ENCODE data around the gene CDHR1.

CDHR1 gene

DNA sequence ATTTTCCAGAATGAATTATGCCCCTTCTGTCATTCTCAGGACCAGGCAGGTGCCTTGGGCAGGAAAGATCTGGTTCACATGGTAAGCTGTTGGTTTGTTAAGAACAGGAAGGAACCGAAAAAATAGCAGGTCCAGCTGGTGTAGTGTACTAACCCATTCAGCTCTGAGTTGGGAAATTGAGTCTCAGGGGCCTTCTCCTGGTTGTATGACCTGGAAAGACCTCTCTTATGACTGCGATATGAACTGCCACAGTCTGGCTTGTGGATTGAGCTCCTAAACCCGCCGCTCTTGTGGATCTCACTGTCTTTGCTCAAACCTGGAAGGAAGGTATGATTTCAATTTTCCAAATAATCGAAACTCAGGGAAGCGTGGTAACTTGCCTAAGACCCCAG lies 42.5 kb downstream of the CDHR1 start:
- TF ChIP-seq ZFX (IDR thresholded peaks at IDR 0.05) = no peak
- TF ChIP-seq, protein P1, sequence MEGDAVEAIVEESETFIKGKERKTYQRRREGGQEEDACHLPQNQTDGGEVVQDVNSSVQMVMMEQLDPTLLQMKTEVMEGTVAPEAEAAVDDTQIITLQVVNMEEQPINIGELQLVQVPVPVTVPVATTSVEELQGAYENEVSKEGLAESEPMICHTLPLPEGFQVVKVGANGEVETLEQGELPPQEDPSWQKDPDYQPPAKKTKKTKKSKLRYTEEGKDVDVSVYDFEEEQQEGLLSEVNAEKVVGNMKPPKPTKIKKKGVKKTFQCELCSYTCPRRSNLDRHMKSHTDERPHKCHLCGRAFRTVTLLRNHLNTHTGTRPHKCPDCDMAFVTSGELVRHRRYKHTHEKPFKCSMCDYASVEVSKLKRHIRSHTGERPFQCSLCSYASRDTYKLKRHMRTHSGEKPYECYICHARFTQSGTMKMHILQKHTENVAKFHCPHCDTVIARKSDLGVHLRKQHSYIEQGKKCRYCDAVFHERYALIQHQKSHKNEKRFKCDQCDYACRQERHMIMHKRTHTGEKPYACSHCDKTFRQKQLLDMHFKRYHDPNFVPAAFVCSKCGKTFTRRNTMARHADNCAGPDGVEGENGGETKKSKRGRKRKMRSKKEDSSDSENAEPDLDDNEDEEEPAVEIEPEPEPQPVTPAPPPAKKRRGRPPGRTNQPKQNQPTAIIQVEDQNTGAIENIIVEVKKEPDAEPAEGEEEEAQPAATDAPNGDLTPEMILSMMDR (conservative IDR thresholded peaks at IDR 0.05) = no peak
- no peak overlapping the region for H3K27ac ChIP-seq

DNA sequence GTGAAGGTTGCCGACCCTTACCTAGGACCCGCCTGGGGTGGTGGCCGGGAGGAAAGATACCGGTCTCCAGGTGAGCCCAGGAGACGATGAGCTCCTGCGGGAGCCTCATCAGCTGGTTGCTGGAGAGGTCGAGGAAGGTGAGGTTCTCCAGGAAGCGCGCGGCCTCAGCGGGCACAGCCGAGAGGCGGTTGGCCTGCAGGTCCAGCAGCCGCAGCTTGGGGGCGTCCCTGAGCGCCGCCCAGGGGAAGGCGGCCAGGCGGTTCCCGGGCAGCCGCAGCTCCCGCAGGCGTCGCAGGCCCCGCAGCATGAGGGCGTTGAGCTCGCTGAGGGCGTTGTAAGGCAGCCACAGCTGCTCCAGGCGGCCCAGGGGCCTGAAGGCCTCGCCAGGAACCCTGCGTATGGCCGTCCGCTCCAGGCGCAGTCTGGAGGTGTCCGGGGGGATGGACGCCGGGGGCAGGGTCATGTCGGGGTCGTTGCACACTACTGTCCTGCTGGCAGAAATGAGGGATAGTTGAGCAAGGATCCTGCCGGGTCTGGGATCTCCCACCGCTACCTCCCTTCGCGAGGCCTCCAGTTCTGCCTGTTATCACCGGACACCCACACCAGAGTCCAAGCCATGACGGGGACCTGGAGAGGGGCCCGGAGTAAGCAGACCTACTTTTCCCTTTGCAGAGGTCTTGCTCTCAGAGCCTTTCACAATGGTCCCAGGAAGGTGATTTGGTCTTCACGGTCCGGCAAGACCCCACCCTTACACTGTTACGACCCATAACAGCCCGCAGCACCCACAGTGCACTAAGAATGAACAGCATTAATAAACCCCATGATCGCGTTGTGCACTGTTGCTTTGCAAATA lies 43.1 kb downstream of the CDHR1 start:
- H3K27ac ChIP-seq = no peak overlapping the region
- no peak for TF ChIP-seq ZFX (IDR thresholded peaks at IDR 0.05)
- TF ChIP-seq, protein P1 (conservative IDR thresholded peaks at IDR 0.05) = no peak; the same call in 1 of the 2 replicates

DNA sequence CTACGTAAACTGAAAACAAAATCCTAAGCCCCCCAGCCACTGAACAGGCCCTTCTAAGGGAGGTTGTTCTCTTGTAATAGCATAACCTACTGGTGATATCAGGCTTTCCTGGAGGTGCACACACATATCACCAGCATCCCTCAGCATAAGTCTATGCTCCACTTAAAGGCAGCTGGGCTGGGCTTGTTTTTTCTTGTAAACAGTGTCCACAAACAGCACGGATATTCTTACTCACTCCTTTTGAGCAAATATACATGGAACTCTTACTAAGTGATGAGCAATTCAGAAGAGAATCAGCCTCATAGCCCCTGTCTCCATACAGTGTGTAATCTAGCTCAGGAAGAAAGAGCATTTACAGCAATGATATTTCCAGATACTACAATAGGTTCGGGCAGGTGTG lies 44.6 kb downstream of the CDHR1 start:
- TF ChIP-seq ZFX (IDR thresholded peaks at IDR 0.05) = no peak
- TF ChIP-seq, protein P1 (conservative IDR thresholded peaks at IDR 0.05) = no peak

DNA sequence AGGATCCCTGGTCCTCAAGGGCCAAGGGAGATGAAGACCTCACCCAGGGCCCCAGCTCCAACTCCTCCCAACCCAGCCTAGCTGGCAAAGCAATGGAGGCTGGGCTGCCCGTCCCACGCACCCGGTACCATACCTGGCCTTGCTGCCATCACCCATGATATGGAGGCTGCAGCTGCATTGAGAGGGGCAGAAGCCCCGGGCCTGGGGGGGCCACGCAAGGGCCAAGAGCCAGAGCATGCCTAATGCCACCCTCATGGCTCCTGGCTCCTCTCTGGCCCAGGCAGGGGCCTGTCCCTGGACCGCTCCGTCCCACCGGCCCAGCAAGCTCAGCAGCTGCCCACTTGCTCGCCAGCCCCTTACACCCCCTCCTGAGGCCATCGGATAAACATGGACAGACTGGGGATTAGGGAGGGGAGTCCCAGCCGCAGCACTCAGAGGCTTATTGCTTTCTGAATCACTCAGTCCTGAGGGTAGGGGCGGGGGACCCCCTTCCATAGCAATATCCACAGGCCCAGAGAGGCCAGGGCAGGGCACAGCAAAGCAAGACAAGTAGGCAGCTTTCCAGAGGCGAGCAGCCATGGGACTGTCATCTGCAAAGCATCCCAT lies 47.0 kb downstream of the CDHR1 start, which contains the start of gene LRIT1:
LRIT1 (minus strand) TSS at position 362 of the 606 bp plus-strand sequence; CDS start at position 255, 107 bp downstream.
- TF ChIP-seq ZFX (IDR thresholded peaks at IDR 0.05) = no peak
- TF ChIP-seq, protein P1 (conservative IDR thresholded peaks at IDR 0.05) = no peak
- H3K27ac ChIP-seq = no peak within 1 kb of the TSS

More for the DNA sequence above, 44.6 kb downstream of the CDHR1 start:
- no peak overlapping the region for H3K27ac ChIP-seq

DNA sequence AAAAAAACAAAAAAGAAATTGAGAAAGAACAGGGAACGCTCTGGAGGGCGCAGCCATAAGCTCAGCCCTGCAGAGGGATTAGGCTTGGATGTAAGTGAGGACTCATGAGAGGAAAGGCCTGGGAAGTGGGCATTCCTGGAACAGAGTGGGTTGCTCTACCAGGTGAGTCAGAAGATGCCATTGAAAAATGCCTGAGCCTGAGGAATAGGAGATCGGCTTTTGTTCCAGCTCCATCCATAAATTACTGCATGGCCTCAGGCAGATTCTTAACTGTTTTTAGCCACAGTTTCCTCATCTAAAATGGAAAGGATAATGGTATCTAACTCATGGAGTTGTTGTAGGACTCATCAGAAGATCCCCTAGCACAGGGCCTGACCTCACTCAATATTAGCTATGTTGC lies 49.4 kb downstream of the CDHR1 start:
- no peak for TF ChIP-seq ZFX (IDR thresholded peaks at IDR 0.05)
- TF ChIP-seq, protein P1 (conservative IDR thresholded peaks at IDR 0.05) = no peak
- H3K27ac ChIP-seq = no peak overlapping the region

DNA sequence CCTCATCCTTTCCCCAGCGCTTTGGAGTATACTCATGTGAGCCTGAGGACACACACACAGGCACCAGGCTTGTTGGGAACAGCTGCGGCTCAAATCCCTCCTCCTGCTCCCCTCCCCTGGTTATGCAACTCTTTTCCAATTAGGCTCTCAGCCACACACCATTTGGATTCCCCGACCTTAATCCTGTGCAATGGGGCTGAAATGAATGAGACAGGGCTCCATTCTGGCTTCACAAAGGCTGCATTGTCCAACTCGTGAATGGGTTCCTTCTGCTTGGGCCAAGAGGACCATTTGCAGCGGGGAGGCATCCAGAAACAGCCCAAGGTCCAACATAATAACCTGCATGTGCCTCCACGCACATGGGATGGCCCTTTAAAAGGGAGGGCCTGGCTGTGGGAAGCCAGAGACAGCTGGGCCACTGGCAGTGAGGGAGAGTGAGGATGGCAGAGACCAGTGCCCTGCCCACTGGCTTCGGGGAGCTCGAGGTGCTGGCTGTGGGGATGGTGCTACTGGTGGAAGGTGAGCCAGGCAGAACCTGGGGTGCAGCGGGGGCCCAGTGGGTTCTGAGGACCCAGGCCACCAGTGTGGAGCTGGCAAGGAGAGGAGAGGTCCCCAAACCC lies 50.4 kb downstream of the CDHR1 start, which contains the start of gene RGR:
RGR (plus strand) TSS at position 403 of the 620 bp plus-strand sequence; CDS start at position 441, 38 bp downstream.
- H3K27ac ChIP-seq = no peak within 1 kb of the TSS
- TF ChIP-seq, protein P1 (conservative IDR thresholded peaks at IDR 0.05) = no peak
- no peak for TF ChIP-seq ZFX (IDR thresholded peaks at IDR 0.05)
